HEK293 (cell line): ENCODE data around the gene CCP110.

Experiments used
- ATF2 ChIP-seq: fragments of 450-650 bp; formaldehyde crosslinking; IDR thresholded peaks from 2 replicates; pipeline ENCODE4 v1.5.1; 2016; ENCODE audit warnings: missing biosample characterization, missing genetic modification characterization, low read depth
- CTCF ChIP-seq: fragments of 450-650 bp; formaldehyde crosslinking; IDR thresholded peaks from 2 replicates; pipeline ENCODE4 v1.5.1; 2016; ENCODE audit warnings: missing biosample characterization, missing genetic modification characterization
- GLI4 ChIP-seq: fragments of 450-650 bp; formaldehyde crosslinking; IDR thresholded peaks from 2 replicates; pipeline ENCODE4 v1.5.1; 2016; ENCODE audit warnings: missing biosample characterization, missing genetic modification characterization
- PRDM10 ChIP-seq: fragments of 450-650 bp; formaldehyde crosslinking; IDR thresholded peaks from 2 replicates; pipeline ENCODE4 v1.5.1; 2016; ENCODE audit warnings: missing biosample characterization, missing genetic modification characterization
- RBAK ChIP-seq: fragments of 450-650 bp; formaldehyde crosslinking; IDR thresholded peaks from 2 replicates; pipeline ENCODE4 v1.5.1; 2016; ENCODE audit warnings: missing biosample characterization, missing genetic modification characterization
- SP2 ChIP-seq: fragments of 450-650 bp; formaldehyde crosslinking; IDR thresholded peaks from 2 replicates; pipeline ENCODE4 v1.5.1; 2016; ENCODE audit warnings: missing biosample characterization, missing genetic modification characterization
- ZBTB1 ChIP-seq: fragments of 450-650 bp; formaldehyde crosslinking; IDR thresholded peaks from 2 replicates; pipeline ENCODE4 v1.5.1; 2016; ENCODE audit warnings: missing biosample characterization, missing genetic modification characterization
- ZFP69B ChIP-seq: fragments of 450-650 bp; formaldehyde crosslinking; IDR thresholded peaks from 2 replicates; pipeline ENCODE4 v1.5.1; 2016; ENCODE audit warnings: missing biosample characterization, missing genetic modification characterization
- ZNF140 ChIP-seq: fragments of 450-650 bp; formaldehyde crosslinking; IDR thresholded peaks from 2 replicates; pipeline ENCODE4 v1.5.1; 2016; ENCODE audit warnings: missing biosample characterization, missing genetic modification characterization
- ZNF324 ChIP-seq: fragments of 450-650 bp; formaldehyde crosslinking; IDR thresholded peaks from 2 replicates; pipeline ENCODE4 v1.5.1; 2016; ENCODE audit warnings: missing biosample characterization, missing genetic modification characterization
- ZNF660 ChIP-seq: fragments of 450-650 bp; IDR thresholded peaks from 2 replicates; pipeline ENCODE4 v1.5.1; 2018; ENCODE audit warnings: missing biosample characterization, mild to moderate bottlenecking, missing genetic modification characterization
- ZNF768 ChIP-seq: fragments of 450-650 bp; formaldehyde crosslinking; IDR thresholded peaks from 2 replicates; pipeline ENCODE4 v1.5.1; 2018; ENCODE audit warnings: missing biosample characterization, mild to moderate bottlenecking, missing genetic modification characterization
- TF ChIP-seq, protein P1 (sequence below): IDR thresholded peaks from 2 replicates; pipeline ENCODE4 v1.6.1; 2011; ENCODE audit warnings: mild to moderate bottlenecking, low read depth, low read length, borderline replicate concordance

GRCh38 chr16:19555938-19556771, 32.4 kb downstream of the CCP110 start:
- TF ChIP-seq ZBTB1 (no peak), ATF2 (tag by site-specific recombination) (no peak), ZFP69B (no peak), ZNF768 (tag by site-specific recombination) (peak; percentile 72; the same call in 1 of the 2 replicates), ZNF324 (tag by site-specific recombination) (no peak), ZNF140 (tag by site-specific recombination) (no peak), PRDM10 (tag by site-specific recombination) (no peak), GLI4 (no peak), SP2 (tag by site-specific recombination) (peak; percentile 53), RBAK (tag by site-specific recombination) (no peak), CTCF (peak; percentile 89), ZNF660 (tag by site-specific recombination) (no peak; the same call in 1 of the 2 replicates)
- TF ChIP-seq, protein P1, sequence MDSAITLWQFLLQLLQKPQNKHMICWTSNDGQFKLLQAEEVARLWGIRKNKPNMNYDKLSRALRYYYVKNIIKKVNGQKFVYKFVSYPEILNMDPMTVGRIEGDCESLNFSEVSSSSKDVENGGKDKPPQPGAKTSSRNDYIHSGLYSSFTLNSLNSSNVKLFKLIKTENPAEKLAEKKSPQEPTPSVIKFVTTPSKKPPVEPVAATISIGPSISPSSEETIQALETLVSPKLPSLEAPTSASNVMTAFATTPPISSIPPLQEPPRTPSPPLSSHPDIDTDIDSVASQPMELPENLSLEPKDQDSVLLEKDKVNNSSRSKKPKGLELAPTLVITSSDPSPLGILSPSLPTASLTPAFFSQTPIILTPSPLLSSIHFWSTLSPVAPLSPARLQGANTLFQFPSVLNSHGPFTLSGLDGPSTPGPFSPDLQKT = no peak
